Measurements from ENCODE around the gene SPATA12. TPM values are rescaled to one million over a fixed set of nuclear protein-coding genes. Genes with fewer than 3 reads are reported as not detected.

The SPATA12 gene
- total and polyA plus RNA-seq, 7 donors, result 0.01 TPM; not detected in 6

DNA sequence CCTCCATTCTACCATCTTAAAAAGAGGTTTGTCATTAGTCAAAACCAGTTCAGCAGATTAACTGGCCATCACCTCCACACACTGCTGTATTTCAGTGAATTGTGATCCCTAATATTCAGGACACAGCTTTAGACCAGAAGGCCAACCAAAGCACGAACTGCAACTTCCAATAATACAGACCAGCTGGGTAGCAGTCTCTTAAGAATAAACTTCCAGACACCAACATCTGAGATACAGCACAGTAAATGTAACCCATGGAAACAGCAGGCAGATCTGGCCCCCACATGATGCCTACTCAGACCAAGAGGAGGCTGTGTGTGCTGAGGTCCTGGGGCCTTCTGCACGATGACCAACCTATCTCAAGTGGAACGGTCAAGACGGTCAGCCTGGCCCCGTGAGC is 34.9 kb downstream of the SPATA12 start:
- no peak for ATAC-seq
- TF ChIP-seq, protein P1, sequence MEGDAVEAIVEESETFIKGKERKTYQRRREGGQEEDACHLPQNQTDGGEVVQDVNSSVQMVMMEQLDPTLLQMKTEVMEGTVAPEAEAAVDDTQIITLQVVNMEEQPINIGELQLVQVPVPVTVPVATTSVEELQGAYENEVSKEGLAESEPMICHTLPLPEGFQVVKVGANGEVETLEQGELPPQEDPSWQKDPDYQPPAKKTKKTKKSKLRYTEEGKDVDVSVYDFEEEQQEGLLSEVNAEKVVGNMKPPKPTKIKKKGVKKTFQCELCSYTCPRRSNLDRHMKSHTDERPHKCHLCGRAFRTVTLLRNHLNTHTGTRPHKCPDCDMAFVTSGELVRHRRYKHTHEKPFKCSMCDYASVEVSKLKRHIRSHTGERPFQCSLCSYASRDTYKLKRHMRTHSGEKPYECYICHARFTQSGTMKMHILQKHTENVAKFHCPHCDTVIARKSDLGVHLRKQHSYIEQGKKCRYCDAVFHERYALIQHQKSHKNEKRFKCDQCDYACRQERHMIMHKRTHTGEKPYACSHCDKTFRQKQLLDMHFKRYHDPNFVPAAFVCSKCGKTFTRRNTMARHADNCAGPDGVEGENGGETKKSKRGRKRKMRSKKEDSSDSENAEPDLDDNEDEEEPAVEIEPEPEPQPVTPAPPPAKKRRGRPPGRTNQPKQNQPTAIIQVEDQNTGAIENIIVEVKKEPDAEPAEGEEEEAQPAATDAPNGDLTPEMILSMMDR (IDR thresholded peaks at IDR 0.05), result no peak
- peaks cover 7% of the 10 kb centered on the region for H3K4me1 ChIP-seq
- no peaks in the 10 kb centered on the region for H3K27me3 ChIP-seq (ENCODE audit: insufficient read depth in 3 of 3, low read length in 2 of 3)
- H3K9me3 ChIP-seq, result no peaks in the 10 kb centered on the region
- H3K36me3 ChIP-seq (ENCODE audit: insufficient read depth in 1 of 2, low read depth in 1 of 2), result no peaks in the 10 kb centered on the region
- no peak overlapping the region for H3K4me3 ChIP-seq
- WGBS, 3 donors, result 79 to 92% (median 87%) methylated on average over 5 of the region's 5 CpGs
- H3K27ac ChIP-seq, result no peak overlapping the region
- DNase-seq, result no peak
- intact Hi-C loops (cut with DNase I), result no loop called here

DNA sequence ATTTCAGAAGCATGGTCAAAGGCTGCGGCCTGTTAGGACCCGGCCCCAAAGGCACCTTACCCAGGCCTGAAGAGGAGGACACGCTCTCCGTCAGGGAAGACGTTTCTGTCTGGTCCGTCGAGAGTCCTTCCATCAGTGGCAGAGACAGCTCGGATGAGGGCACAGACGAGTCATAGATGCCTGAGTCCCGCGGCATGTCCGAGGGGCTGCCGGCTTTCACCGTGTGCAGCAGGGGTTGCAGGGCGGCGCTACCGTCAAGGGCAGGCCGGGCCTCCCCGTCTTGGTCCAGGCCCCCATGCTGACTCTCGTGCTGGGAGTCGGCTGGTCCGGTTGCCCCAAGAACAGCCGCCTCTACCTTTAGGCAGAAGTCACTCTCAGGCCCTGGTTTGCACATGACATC is 37.1 kb downstream of the SPATA12 start:
- intact Hi-C loops (cut with DNase I), result no loop called here

DNA sequence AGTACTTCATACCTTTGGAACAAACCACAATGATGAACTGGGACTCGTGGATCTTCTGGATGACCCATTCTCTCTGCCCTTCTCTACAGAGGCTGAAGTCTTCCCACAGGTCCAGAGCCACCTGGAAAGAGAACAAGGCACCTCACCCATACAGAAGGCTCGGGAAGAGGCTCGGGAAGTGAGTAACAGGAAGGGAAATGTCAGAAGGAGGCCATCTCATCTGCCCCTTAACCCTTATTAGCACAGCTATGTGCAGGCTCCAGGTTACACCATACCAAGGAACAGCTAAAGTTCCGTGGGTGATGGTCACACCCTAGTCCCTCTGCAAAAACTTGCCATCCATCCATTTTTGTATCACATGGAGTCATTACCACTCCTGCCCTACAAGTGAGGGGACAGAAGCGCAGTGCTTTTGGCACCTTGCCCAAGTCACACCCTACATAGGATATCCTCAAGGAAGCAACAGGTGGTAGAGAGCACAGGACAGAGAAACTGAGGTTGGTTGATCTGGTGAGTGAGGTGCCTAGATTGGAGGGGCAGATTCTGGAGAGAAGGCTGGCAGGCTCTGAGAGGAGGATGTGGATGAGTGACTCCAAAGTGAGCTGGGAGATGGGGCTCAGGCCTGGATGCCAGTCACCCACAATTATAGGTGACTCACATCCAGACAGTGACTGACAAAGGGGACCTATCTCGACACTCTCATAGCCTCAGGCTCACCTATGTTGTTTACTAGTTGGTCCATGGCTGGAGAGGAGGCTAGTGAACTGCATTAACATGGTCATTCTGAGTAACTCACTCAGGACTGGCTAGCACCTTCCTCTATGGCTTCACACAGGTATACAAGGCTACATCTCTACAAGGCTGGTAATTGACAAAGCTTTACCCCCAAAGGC is 38.2 kb downstream of the SPATA12 start:
- WGBS, 3 donors, result 72 to 84% (median 79%) methylated on average over 6 of the region's 6 CpGs
- DNase-seq (no peak), ATAC-seq (no peak)
- no peak overlapping the region for H3K4me3 ChIP-seq
- no peaks in the 10 kb centered on the region for H3K27me3 ChIP-seq (ENCODE audit: insufficient read depth in 3 of 3, low read length in 2 of 3)
- intact Hi-C loops (cut with DNase I), result no loop called here
- TF ChIP-seq, protein P1 (IDR thresholded peaks at IDR 0.05), result no peak
- H3K9me3 ChIP-seq, result no peaks in the 10 kb centered on the region
- no peaks in the 10 kb centered on the region for H3K36me3 ChIP-seq (ENCODE audit: insufficient read depth in 1 of 2, low read depth in 1 of 2)
- H3K4me1 ChIP-seq, result peaks cover 7% of the 10 kb centered on the region
- H3K27ac ChIP-seq, result no peak overlapping the region

More for the DNA sequence above, 37.1 kb downstream of the SPATA12 start:
- no peak for ATAC-seq
- Histone ChIP-seq H3K27ac (no peak overlapping the region), H3K4me3 (no peak overlapping the region), H3K4me1 (peaks cover 7% of the 10 kb centered on the region), H3K9me3 (no peaks in the 10 kb centered on the region), H3K27me3 (ENCODE audit: insufficient read depth in 3 of 3, low read length in 2 of 3) (no peaks in the 10 kb centered on the region), H3K36me3 (ENCODE audit: insufficient read depth in 1 of 2, low read depth in 1 of 2) (no peaks in the 10 kb centered on the region)
- no peak for DNase-seq
- TF ChIP-seq, protein P1 (IDR thresholded peaks at IDR 0.05), result no peak
- 92 to 95% (median 94%) methylated on average over 23 of the region's 23 CpGs for WGBS, 3 donors

DNA sequence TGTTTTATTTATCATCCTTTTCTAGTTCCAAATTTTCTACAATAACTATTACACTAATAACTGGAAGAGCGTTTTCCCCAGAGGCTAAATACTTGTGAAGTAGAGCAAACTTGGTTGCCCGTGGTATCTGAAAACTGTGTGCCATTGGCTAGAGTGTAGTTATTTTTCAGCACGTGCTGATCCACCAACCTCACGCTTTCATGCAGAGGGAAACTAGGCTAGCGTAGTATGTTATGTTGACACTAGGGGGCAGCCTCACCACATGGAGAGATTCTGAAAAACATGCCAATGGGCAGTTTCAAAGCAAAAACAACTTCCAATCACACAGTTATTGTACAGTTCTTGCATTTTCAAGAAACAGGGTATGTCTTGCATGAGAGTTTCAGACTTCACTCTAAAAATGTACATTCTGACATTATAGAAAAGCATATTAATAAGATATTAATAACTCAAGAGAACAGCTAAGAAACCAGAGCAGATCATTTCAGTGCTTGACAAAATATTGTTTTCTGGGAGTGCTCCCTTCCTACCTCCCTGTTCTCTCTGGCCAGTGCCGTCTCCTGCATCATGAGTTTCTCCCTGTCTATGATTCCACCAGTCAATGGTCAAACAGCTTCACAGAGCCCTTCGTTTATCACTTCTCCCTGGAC is 39.7 kb downstream of the SPATA12 start:
- ATAC-seq (peak; percentile 75 to 91 (median 80)), DNase-seq (peak in 1 of 2 donors; percentile 32)
- Histone ChIP-seq H3K27ac (no peak overlapping the region), H3K36me3 (ENCODE audit: insufficient read depth in 1 of 2, low read depth in 1 of 2) (peaks cover 0 to 2% of the 10 kb centered on the region in 2 donors), H3K9me3 (no peaks in the 10 kb centered on the region), H3K4me3 (no peak overlapping the region), H3K27me3 (ENCODE audit: insufficient read depth in 3 of 3, low read length in 2 of 3) (no peaks in the 10 kb centered on the region), H3K4me1 (peaks cover 3% of the 10 kb centered on the region)
- intact Hi-C loops (cut with DNase I), result loop anchor here in 1 of 2 donors (5.0 to 10.0 kb wide), 3 partner anchors 67 to 335 kb away; partner anchors contain the start of genes APPL1 and IL17RD
- TF ChIP-seq, protein P1 (IDR thresholded peaks at IDR 0.05), result peak; percentile 94
- WGBS, 3 donors, result 14 to 17% (median 14%) methylated on average over 7 of the region's 7 CpGs

Measured in psoas muscle (tissue), 8 donors.